Left kidney (tissue), 2 donors: ENCODE results near the gene GJD2. TPM values are rescaled to one million over a fixed set of nuclear protein-coding genes. Genes with fewer than 3 reads are reported as not detected.

Source experiments
- DNase-seq: peaks from one replicate; pipeline ENCODE4 v3.0.0-alpha.2; 2013
- polyA plus RNA-seq: library from polyadenylated mRNA; unstranded; fragments of 120-200 nt; gene quantifications from one replicate; pipeline ENCODE4 v1.2.1, GENCODE V29; 2013; ENCODE audit not compliant: insufficient read length

Gene GJD2
- polyA plus RNA-seq, 1 donor: not detected

DNA sequence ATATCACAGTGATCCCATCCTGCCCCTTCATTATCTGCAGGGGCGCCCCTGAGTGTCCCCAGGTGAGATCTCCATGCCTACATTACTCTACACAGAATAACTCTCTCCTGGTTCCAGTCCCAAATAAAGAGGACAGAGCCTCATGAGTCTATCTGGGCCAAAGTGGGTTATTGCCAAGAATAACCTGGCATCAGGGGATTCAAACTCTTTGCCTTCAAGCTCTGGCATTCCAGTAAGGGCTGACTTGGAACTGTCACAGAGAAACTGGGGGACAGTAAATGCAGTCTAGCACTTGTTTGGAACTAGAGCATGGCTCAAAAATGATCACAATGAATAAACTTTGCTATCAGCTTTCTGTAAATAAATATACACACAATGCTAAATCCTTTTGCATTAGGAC lies 30.3 kb downstream of the GJD2 start:
- DNase-seq: no peak

DNA sequence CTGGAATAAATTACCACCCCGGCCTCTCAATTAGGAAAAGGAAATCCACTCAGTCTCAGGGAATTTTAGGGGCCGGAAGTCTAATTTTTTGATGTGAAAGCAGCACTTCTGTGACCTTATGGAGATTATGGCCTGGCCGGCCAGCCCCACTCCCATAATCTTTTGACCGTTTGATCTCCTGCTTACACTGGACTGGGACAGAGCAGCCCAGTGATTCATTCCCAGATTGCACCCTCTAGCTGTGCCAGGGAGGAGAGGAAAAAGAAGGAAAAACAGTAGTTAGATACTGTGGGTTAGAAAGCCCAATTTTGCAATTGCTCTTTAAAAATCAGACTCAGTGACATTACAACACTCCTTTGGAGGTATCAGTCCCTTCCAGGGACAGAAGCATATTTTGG lies 32.4 kb downstream of the GJD2 start:
- no peak for DNase-seq

DNA sequence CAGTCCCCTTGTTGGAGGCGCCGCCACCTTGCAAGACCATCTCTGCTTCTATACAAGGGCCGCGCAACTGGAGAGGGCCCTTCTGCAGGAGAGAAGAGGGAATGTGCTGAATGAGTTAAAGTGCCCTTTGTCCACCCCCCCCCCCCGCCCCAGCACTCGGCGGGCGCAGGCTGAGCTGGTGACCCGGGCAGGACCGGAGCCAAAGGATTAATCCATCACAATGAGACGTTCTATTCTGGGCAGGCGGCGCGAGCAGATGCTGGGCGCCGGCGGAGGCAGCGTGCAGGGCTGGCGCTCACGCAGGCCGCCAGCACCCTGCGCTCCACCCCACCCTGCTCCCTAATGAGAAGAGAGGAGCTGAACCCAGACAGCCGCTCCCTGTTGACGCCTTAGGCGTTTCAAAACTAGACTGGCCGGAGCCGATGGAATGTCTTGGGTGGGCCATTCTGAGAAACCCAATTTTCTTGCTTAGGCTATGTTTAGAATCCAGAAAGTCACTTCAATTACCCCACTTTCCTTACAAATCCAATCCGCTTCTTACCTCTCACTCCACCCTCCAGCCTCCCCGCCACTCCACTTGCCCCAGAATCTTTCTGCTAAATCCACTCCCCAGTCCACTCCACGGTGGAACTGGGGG lies 32.9 kb downstream of the GJD2 start:
- no peak for DNase-seq

DNA sequence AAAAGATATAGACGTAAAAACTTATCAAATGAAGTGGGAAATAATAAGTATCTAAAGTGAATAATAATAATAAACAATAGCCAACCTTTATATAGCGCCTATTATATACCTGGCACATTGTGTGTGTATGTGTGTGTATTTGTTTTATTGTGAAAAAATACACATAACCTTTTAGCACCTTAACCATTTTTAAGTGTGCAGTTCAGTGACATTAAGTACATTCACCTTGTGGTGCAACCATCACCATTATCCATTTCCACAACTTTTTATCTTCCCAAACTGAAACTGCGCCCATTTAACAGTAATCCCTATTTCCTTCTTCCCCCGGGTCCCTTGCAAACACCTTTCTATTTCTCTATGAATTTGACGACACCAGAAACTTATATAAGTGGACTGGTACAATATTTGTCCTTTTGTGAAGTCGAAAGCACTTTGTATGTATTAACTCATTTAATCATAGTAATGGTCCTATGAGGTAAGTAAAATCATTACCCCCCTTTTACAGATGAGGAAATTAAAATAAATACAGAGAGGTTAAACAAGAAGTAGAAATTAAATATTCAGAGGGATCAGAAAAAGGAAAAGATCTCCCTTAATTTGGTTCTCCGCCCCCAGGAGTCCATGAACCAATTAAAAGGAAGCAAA lies 33.5 kb downstream of the GJD2 start:
- no peak for DNase-seq

DNA sequence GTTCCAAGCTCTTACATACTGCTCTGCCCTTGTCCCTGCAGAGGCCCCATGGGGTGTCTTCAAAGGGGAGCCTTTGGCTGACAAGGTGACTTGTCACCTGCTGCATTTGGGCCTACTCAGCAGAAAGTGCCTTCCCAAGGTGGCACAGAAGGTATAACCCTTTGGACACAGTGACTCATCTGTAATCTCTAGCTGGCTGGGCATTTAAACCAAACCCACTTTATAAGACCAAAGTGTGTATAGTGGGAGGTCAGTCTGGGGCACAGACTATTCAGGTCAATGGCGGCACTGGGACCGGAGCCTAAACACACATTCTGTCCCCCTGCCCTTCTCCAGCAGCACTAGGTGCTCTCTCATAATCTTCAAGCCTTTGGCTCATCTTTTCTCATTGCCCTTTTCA lies 35.1 kb downstream of the GJD2 start:
- DNase-seq: no peak

DNA sequence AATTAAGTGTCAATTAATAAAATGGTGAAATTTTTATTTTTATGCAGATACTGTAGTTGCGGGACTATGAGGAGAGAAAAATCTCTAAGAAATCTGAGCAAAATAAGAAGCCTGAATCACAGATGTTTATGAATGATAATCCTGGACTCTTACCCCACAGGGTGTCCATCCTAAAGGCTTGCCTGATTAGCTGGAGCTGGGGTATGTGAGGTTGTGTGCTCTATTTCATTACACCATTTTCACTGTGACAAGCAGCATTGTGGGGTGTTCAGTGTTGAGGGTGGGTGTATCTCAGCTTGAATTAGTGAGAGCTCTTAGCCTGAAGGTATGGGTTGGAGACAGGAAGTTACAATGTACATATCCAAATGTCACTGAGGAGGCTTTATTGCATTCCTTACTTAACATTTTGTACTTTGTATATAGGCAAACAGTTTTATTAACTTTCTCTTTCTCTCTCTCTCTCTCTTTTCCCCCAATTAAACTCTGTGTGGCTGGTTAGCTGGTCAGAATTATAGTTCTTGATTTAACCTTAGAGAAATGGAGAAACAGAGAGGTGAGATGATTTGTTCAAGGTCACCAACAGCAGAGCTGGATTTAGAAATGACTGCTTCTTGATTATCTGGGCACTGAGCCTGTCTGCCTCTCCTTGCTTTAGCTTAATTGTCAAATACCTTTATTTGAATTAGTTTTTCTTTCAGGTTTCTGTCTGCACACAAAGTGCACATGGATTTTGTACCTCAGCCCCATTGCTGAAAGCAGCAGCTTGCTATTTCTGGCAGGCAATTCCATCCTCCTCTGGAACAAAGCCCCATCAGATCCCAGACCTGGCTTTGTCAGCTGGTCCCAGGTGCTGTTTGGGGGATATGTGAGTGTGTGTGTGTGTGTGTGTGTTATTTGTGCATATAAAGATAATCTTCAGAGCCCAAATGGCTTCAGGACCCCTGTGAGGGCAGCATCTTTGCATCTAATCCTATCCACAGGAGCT lies 35.8 kb downstream of the GJD2 start:
- DNase-seq: no peak

DNA sequence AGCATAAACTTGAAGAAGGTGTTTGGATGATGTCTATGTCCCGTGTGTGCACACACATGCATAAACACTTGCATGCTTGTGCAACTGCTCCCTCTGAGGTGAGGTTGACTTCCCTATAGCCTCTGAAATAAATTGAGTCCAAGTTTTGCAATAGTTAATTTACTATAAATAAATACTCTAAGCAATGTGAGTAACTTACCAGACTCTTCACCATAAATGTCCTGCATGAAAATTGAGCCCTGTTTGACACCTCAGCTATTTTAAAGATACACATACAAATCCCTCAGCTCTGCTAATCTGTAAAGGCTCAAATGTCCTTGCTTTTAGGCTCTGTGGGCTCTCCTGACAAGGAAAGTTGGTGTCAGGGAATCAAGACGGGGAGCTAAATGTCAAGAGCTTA lies 37.1 kb downstream of the GJD2 start:
- no peak for DNase-seq

DNA sequence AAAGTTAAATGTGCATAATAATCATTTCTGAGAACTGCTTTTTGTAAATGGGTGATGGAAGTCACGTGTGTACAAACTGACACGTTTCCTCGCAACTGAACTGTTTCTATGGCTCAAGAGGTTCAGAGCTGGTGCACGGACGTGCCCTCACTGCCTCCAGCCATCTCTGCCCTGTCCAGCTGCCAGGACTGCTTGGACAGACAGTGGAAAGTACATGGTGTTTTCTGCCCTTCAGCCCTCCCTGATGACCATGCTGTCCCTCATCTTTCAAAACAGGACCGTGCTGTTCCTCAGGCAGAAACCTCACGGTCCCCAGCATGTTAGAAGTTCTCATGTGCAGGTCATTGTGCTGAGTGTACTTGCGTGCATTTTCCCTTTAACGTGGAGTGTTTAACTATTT lies 38.7 kb downstream of the GJD2 start:
- no peak for DNase-seq

DNA sequence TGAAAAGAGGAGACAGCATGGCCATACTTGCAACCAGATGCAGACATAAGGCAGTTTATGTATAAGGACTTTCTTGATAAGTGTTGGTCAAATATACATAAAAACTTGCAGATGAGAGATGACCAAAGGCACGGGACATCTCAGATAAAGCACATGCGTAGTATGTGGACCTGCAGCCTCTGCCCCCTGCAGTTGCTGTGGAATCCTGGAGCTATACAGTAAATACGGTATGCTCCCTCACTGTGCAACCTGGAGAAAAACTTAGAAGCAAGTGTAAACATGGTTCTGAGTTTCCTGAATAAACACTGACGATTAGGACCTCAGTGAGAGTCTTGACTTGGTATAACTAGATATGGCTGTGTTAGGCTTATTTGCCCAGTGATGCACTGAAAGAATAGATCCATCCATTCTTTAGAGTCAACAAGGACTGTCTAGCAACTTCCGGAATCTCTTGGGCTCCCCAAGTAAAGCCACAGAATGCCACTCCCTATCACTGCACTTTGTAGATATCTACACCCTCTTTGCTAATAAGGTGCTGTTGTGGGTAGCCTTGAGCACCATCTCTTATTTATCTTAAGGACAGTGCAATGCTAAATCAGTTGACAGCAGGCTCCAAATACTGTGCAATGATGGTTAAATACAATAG lies 40.2 kb downstream of the GJD2 start:
- DNase-seq: no peak

DNA sequence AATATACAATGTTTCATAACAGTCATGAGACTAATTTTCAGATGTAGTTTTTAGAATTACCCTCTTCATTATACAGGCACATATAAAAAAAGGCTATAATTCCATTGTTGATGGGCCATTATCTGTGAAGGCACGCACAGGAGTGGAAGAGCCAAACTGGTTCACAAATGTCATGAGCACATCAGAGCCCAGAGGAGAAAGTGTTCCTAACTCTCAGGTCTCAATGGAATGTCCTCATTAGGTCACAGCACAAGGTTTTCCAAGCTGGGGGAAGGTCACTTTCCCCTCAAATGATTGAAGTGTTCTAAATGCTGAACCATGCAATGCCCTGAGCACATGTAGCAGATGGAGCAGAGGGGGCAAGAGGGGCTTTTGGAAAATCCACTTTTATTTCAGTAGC lies 41.2 kb downstream of the GJD2 start:
- no peak for DNase-seq

DNA sequence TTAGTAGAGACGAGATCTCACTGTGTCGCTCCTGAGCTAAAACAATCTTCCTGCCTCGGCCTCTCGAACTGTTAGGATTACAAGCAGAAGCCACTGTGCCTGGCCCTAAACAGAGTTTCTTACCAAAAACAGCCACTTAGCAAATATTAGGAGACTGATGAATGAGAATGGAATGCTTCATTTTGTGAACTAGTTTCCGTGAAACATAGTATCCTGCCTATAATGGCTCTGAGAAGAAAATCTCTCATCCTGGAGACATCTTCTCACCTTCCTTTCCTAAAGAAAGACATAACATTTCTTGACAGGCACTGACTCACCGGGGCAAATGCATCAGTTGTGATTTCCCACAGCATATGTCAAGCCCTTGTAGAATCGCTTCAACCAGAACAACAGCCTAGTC lies 44.9 kb downstream of the GJD2 start:
- no peak for DNase-seq

DNA sequence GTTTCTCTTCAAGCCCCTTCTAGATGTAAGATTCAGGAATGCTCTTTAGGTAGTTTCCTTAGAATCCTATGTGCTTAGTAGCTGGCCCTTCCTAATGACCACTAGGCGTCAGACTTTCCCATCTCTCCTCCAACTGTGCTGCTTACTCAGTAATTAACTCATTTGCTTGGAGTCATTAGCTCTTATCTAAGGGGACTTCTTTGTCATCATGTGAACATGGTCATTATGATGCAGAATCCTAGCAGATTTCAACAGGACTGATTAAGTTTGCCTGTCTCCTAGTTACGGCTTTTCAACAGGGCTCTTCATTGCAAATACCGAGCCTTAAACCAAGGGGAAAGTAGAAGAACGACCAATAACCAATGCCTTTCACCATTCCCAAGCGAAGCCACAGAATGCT lies 46.4 kb downstream of the GJD2 start:
- no peak for DNase-seq

DNA sequence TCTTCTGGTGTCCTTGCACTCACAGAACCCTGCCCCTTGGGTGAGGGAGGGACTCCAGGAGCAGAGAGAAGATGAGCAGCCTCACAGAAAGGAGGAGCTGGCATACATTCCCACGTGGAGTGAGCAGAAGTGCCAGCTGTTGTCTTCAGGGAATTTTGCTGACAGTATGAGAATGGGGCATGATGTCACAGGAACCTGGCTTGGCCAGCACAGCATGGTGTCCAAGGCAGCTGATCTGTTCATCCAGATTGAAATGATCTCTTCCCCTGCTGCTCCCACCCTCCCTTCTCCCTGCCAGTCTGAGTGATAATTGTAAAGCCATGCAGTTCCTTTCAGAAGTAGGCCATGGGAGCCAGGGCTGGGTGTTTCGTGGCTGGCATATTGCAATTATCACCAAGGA lies 53.3 kb downstream of the GJD2 start:
- DNase-seq: no peak

Other genes with a start within 250 kb of the GJD2 start
- gene GOLGA8B, start 171.3 kb downstream of the GJD2 start, polyA plus RNA-seq: 221 TPM
- 1.0 TPM for gene ACTC1, start 40.6 kb upstream of the GJD2 start, polyA plus RNA-seq
- gene AQR, start 214.7 kb upstream of the GJD2 start, polyA plus RNA-seq: 50.3 TPM
- gene ZNF770, start 233.3 kb upstream of the GJD2 start, polyA plus RNA-seq: 82.0 TPM